Spleen (tissue), 7 donors: ENCODE measurements around the gene NLGN1.

Source experiments
- CTCF ChIP-seq, 11 experiments: fragments of 200-600 bp in 7 of 11; fragments of 450-650 bp in 4 of 11; sonication (generic) in 4 of 11; IDR thresholded peaks in 8 of 11; conservative IDR thresholded peaks in 3 of 11; 1 replicate in 7 of 11; 2 replicates in 4 of 11; pipeline versions ENCODE4 v1.4.0 to v1.8.0; 2016 to 2021; ENCODE audit warnings: antibody characterized with exemption in 11 of 11, inconsistent platforms in 4 of 11, mild to moderate bottlenecking in 1 of 11
- POLR2A ChIP-seq, 3 donors: fragments of 450-650 bp; IDR thresholded peaks; one replicate each; pipeline ENCODE4 v1.5.1; 2017; ENCODE audit warnings: antibody characterized with exemption in 3 of 3, mild to moderate bottlenecking in 1 of 3
- POLR2AphosphoS5 ChIP-seq, 3 donors: sonication (generic); formaldehyde crosslinking; IDR thresholded peaks; one replicate each; pipeline ENCODE4 v1.5.1; 2017; ENCODE audit warnings: antibody characterized with exemption in 3 of 3
- donor health status: DM: no; HTN: no; CAD: no; lungs with moderate emphysema.
- donor health status: DM: no; HTN: no; CAD: no.
- donor health status: DM: no; HTN: no; CAD: no.

DNA sequence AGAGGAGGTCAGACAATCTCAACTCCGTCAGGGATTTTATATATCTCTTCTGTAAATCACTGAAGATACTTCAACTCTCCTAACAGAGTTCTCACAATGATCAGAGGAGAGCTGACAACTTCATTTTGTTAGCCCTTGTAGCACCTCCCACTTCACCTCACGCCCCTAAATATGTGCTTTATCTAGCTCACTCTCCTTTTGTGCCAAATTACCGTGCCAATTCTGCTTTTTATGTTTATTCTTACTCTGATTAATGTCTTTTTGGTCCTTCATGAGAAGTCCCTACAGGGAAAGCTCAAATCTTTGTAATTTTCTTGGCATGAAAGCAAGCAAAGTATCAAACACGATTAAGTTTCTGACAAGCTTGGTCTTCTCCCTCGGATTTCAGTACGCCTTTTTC is 825.5 kb downstream of the NLGN1 start:
- TF ChIP-seq POLR2AphosphoS5 (IDR thresholded peaks at IDR 0.05), result no peak
- TF ChIP-seq CTCF (IDR thresholded peaks at IDR 0.05 in 8 of 11, conservative IDR thresholded peaks at IDR 0.05 in 3 of 11), result no peak
- TF ChIP-seq POLR2A (IDR thresholded peaks at IDR 0.05), result no peak
